HG03354 (cell line): ENCODE data around the gene RCAN3.

ENCODE experiments used
- ATAC-seq: cut with Tn5 transposase; IDR thresholded peaks from one replicate; pipeline ENCODE4 v1.9.1; 2021; ENCODE audit warnings: mild to moderate bottlenecking; ENCODE audit not compliant: unreplicated experiment, poor library complexity, severe bottlenecking

Gene RCAN3

DNA sequence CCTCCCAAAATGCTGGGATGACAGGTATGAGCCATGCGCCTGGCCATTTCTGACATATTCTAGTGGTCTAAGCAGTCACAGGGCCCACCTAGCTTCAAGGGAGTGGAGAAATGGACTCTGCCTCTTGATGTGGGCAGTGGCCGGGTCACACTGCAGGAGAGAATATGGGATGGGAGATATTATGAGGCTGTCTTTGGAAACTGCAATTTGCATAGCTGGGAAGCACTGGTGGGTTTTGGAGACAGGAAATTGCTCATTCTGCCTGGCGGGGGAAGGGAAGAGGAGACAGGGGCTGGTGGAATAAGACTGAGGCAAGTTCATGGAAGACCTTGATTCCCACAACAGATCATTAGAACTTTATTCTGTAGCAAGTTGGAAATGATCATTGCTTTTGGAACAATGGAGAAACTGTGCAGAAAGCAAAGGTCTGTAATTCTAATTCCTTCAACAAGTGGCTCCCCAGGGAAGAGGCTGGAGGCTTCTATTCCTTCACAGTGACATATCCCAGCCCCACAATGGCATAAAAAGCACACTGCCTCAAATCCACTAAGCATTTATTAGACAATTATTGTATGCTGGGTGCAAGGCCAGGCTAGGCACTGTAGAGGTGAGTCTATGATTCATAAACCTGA lies 63.7 kb downstream of the RCAN3 start:
- ATAC-seq, result no peak

DNA sequence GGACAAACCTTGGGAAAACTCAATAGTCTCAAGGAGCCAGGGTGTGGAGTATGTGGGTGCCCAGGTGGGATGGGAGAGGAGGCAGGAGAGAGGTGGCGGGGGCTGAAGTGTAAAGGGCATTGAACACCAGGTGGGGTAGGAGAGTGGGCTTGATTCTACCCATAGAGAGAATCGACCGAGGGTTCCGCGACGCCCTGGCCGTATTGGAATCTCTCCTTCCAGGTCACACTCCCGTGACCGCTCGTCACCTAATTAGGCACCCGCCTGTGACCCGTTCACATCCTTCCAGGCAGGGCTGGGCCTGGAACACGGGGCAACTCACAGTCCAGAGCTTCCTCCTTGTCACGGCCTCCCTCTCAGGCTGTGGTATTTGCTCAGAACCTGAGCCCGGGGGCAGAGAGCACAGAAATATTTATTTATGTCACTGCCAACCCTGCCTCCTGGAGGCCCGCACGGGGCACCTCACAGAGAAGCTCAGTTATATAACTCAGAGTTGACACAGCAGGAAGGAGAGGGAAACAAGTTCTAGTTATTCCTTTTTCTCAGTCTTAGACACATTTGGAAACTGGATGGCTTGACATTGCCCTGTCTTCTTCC lies 65.3 kb downstream of the RCAN3 start:
- ATAC-seq, result no peak

DNA sequence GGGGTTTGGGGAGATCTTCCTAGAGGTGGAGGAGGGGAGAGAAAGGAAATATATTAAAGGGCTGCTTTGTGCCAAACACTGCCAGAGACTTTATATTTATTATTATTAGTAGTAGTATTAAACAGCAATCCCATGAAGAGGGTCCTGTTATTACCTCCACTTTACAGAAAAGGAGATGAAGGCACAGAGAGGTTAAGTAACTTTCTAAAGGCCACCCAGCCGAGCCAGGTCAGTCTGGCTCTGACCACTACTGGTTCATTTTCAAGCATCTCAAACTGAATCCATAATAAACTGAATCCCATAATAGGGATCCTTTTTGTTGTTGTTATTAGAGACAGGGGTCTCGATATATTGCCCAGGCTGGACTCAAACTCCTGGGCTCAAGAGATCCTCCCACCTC lies 65.8 kb downstream of the RCAN3 start:
- ATAC-seq, result no peak

DNA sequence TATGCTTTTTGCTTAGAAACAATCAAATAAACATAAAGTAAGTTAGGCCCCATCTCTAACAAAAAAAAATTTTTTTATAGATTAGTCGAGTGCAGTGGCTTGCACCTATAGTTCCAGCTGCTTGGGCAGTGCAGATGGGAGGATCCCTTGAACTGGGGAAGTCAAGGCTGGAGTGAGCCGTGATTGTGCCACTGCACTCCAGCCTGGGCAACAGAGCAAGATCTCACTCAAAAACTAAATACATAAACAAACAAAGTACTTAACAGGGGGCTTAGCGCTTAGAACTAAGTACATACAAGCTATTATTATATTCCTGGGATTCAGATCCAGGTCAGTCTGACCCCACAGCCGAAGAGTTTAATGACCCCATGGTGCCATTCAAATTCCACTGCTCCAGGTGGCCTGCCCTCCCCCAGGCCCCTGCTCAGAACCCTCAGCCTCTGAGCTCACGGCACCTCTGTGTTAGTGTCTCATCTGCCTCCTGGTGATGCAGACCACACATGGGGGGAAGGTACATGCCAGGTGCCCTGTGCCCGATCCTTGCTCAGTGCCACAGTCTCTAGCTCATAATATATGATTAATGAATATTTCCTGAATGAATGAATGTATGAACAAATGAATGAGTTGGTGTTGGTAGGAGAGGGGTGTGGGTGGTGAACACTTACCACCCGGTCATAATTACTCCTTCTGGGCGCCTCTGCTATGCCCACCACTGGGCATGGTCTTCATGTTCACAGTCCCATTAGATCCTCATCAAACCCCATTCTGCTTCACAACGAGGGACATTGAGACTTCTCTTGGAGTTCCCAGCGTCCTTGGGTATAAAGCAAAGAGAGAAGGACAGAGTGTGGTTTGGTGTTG lies 67.9 kb downstream of the RCAN3 start:
- no peak for ATAC-seq

DNA sequence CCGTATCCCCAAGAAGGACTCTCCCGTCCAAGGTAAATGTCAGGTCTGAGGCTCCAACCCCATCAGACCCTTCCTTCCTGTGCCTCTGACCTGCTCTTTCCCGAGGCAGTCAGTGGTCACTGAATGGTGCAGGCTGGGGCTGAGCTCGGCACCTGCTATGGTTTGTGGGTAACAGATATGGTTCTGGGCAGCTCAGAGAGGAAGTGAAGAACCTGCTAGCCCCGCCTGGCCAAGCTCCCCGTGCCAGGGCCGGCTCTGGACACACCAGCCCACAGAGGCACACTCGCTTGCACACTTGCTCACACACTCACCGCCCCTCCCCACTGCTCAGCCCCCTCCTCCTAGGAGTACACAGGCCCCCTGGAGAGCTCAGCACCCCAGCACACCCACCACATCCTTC lies 69.7 kb downstream of the RCAN3 start:
- ATAC-seq, result no peak

DNA sequence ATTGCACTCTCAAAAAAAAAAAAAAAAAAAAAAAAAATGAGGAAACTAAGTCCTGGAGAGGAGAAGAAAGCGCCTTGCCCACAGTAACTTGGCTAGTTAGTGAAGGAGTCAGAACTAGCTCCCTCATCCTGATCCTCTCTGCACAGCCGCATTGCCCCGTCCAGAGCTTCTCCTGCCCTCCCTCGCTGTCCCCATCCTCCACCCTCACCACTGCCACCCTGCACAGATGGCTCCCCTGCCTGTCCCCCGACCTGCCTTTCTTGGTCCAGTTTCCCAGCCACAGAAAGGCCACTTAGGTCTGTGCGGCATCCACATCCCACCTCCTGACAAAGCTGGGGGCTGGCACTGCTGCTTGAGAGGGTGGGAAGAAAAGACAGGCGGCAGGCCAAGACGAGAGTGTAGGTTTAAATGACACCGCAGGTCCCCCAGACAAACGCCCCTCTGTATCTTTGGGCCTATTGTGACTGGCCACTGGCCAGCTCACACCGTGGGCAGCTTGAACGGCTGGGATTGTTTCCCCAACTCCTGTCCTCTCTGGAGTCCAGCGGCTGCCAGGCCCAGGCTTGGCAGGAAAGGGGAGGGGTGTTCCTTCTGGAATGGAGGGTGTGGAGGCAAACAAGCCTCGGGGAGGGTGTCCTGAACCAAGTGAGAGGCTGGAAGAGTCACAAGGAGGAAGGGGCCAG lies 73.4 kb downstream of the RCAN3 start:
- no peak for ATAC-seq

DNA sequence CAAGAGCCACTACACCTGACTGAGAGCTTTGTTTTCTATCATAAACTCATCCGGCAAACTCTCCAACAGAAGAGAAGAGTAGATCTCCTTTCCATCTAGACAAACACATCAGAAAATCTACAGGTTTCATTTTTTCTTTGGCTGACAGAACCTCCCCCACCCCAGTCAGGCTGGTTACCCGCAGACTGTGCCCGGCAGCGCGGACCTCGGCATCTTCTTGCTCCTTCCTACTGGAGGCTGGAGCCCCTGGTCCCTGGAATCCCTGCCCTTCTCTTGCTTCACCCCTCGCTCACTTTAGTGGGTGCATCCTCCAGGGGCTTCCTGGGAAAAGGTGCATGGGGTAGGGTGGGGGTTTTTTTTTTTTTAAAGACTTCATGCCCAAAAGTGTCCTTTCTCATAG lies 76.2 kb downstream of the RCAN3 start:
- no peak for ATAC-seq

DNA sequence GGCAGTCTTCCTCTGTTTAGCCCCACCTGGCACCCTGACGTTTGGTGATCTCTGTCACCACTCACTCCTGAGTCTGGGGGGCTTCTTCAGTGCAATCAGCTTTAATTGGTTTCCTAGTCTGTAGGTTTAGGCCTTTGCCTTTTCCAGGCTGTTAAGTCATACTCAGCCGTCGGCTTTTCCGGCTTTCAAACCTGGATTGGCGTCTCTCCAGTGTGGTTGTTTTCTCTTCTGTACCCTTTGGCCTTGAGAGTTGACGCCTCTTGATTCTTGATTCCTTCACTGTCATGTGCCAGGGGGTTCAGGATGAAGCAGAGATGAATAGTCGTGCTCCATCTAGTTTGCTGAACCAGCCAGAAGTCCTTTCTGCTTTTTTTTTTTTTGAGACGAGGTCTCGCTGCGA lies 78.1 kb downstream of the RCAN3 start:
- ATAC-seq, result no peak

DNA sequence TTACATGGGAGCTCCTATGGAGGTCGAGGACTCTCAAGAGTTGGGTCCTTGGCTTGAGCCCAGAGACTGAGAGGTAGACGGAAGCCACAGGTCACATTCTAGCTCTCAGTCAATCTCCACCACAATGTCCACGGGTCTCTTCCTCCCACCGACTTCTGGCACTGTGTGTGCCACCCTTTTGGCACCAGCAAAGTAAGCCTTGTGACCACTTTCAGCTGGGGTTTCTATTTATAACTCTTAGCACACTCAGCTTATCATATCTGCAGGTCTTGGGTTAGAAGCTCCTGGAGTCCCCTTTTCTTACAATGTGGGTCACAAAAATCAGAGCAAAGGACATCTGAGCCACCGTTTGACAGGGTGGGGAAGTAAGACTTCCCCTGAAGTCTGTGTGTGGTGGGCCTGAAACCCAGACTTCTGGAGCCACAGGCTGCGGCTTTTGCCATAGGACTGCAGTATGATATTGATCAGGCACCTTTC lies 81.6 kb downstream of the RCAN3 start:
- ATAC-seq, result no peak

DNA sequence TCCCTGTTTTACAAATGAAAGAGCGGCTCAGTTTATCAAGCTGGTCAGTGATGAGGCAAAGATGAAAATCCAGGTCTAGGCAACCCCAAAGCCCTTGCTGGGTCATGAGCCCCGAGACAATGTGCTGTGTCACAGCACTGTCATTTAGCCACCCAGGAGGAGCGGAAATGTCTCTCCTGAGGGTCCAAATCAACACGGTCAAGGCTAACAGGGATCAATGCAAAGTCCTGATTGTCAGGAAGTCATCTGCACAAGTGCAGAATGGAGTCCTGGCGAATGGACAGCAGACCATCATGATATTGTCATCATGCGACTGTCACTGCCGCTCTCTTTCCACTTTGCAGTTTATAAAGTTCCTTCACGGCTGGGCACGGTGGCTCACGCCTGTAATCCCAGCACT lies 83.5 kb downstream of the RCAN3 start:
- ATAC-seq, result no peak

DNA sequence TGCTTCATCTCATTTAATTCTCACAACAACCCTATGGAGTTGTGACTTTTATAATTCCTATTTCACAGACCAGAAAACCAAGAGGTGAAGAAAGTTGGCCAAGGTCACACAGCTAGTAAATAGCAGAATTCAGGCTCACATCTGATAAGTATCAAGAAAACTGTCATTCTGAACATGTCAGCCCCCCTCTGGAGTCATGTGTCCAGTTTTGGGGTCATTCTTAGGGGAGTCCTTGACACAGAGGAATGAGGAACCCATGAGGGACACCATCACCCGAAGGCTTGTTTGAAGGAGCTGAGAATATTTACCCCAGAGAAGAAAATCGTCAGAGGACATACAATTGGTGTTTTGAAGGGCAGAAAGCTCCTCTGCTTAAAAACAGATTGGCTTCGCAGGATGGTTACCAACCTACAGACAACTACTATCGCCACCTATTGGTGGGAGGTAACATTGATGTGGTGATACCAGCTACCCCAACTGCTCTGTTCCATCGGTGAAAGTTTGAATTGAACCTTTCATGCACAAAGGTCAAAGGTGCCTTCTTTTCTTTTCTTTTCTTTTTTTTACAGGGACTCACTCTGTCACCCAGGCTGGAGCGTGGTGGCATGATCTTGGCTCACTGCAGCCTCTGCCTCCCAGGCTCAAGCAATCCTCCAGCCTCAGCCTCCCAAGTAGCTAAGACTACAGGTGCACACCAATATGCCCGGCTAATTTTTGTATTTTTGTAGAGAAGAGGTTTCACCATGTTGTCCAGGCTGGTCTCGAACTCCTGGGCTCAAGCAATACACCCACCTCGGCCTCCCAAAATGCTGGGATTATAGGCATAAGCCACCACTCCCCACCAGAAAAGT lies 84.6 kb downstream of the RCAN3 start:
- ATAC-seq, result peak; percentile 64

DNA sequence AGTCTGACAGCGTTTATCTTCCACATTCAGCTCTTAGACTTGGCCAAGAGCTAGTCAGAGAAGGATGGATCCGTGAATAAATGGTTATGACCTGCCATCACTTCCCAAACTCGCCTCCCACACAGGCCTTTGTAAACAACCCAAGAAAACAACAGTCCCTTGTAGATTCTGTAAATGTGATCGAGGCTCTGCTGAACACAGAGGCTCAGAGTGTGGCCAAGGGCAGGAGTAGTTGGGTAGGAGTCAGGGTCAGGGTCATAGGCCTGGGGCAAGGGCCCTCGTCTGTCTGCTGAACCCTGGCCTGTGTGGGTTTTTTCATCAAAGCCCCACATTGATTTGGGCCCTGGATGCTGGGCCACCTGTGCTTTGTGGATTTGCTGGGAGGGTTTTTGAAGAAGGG lies 85.9 kb downstream of the RCAN3 start:
- no peak for ATAC-seq

DNA sequence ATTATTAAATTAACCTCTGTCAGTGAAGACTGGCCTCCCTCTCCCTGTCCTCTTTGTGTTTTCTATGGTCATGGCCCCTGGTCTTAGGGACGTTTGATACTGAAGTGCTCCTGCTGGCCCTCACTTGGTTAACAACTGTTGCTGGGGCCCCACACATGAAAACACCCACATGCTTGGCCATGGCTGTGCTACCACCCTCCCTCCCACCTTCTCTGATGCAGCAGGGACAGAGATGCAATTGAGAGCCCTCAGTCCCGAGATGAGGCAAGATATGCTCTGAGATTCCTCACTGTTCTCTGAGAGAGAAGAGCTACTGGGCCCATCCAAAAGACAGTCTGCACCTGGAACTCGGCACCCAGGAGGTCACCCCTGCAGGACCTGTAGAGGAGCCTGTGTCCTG lies 86.6 kb downstream of the RCAN3 start:
- no peak for ATAC-seq
